Bronchial smooth muscle cell (primary cell): Measurements from ENCODE around the gene ZNF595. TPM values are rescaled to one million over a fixed set of nuclear protein-coding genes. Genes with fewer than 3 reads are reported as not detected.

Source experiments
- total RNA-seq: library from RNA; depleted of rRNA; stranded (reverse); fragments of >200 nt; gene quantifications from 2 replicates; pipeline ENCODE4 v1.2.1, GENCODE V29; 2014

The ZNF595 gene
- total RNA-seq, result 8.5 and 9.4 TPM in 2 replicates

GRCh38 chr4:52804-53479, at the start of gene ZNF595:
ZNF595 (plus strand) TSS chr4:53321; CDS start chr4:53489, 168 bp downstream.

GRCh38 chr4:124275-125081, 71.4 kb downstream of the ZNF595 start, which contains the start of gene ZNF718:
ZNF718 (plus strand) TSS chr4:124501; CDS start chr4:124671, 170 bp downstream.

Other genes with a start within 250 kb of the ZNF595 start
- gene ZNF718, start 71.2 kb downstream of the ZNF595 start, total RNA-seq, result 3.4 and 4.6 TPM in 2 replicates